ENCODE data around the gene ATXN7L3B.
A peak's percentile ranks its signal among the peaks of the same experiment; 100 is the strongest.

The ATXN7L3B gene

GRCh38 chr12:74535536-74535935 lies 2.1 kb upstream of the ATXN7L3B start:
- CTCF ChIA-PET, result no interaction called here
- DNase-seq (ENCODE audit: low spot score), result no peak
- TF ChIP-seq, protein P1, sequence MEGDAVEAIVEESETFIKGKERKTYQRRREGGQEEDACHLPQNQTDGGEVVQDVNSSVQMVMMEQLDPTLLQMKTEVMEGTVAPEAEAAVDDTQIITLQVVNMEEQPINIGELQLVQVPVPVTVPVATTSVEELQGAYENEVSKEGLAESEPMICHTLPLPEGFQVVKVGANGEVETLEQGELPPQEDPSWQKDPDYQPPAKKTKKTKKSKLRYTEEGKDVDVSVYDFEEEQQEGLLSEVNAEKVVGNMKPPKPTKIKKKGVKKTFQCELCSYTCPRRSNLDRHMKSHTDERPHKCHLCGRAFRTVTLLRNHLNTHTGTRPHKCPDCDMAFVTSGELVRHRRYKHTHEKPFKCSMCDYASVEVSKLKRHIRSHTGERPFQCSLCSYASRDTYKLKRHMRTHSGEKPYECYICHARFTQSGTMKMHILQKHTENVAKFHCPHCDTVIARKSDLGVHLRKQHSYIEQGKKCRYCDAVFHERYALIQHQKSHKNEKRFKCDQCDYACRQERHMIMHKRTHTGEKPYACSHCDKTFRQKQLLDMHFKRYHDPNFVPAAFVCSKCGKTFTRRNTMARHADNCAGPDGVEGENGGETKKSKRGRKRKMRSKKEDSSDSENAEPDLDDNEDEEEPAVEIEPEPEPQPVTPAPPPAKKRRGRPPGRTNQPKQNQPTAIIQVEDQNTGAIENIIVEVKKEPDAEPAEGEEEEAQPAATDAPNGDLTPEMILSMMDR (conservative IDR thresholded peaks at IDR 0.05; ENCODE audit: low read depth), result no peak
- POLR2A ChIA-PET (ENCODE audit: low non-redundant PET), result no interaction called here
- H3K27ac ChIP-seq, result no peak overlapping the region

DNA sequence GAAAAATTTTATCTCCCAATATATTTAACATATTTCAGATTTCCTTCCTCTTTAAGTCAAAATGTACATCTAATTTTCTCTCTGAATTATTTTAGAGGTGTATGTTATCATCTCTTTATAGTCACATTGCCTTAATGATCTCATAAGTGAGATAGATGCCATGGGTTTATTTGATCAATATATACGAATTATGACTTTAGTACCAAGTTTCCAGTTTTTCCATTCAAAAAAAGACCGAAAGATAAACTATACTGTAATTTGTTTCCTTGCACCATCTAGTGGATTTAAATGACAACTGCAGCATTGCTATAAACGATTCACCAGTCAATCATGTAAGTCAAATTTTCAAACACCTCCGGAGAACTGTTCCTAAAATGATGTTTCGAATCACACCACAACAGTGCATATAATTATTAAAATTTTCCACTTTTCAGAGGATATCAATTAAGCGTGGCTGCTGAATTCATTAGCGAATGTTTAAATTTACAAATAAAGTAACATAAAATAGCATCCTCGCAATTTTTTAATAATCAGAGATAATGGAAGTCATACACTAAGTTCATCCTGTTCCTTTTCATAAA lies 419 bp upstream of the ATXN7L3B start:
- peak; percentile 55 for DNase-seq (ENCODE audit: low spot score)
- H3K27ac ChIP-seq, result peak overlapping the region; percentile 93
- ChIA-PET POLR2A (ENCODE audit: low non-redundant PET) (no interaction called here), CTCF (interaction anchor here (0.6 kb wide), 1 partner anchor 1124 kb away, joined by 4 read pairs; no protein-coding TSS in a partner anchor)
- TF ChIP-seq, protein P1 (conservative IDR thresholded peaks at IDR 0.05; ENCODE audit: low read depth), result peak; percentile 86

DNA sequence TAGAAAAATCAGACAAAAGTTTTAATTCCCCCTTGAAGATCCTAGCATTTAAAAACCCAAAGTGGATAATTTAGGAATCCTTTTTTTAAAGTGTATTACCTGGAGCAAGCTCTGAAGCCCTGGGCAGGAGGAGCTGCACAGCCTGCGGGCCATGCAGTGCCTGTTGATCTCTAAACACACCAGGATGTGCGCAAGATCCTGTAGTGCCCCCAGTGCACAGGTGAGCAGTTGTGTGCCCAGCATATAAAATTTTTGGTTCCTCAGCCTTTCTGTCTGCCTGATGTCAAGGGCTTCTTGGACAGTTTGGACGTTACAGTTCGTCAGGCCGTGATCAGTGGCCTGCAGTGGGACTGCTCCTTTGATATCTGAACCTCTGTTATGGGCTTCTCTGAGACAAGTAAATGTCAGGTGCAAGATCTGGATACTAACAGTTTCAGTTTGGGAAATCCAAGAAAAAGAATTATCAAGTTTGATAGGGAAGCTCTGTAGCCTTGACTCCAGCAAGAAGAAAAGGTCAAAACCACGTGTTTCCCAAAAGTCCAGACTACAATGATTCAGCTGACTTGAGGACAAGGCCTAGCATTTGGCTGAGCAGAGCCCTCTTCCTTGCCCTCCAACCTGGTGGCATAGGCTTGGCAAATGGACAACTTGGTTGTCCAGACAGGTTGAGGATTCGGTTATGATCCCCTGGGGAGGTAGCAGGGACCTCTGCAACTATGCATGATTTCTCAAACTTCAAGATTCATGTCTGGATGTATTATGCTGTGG lies 1.0 kb downstream of the ATXN7L3B start:
- CTCF ChIA-PET, result no interaction called here
- POLR2A ChIA-PET (ENCODE audit: low non-redundant PET), result no interaction called here
- peak overlapping the region; percentile 93 for H3K27ac ChIP-seq
- peak; percentile 9 for DNase-seq (ENCODE audit: low spot score)
- TF ChIP-seq, protein P1 (conservative IDR thresholded peaks at IDR 0.05; ENCODE audit: low read depth), result no peak

- TF ChIP-seq, protein P1 (conservative IDR thresholded peaks at IDR 0.05; ENCODE audit: low read depth), result no peak
- CTCF ChIA-PET, result no interaction called here
- no peak for DNase-seq (ENCODE audit: low spot score)
- POLR2A ChIA-PET (ENCODE audit: low non-redundant PET), result no interaction called here
- no peak overlapping the region for H3K27ac ChIP-seq
These were observed 1.6 kb downstream of the ATXN7L3B start for GRCh38 chr12:74539261-74539660.

- ChIA-PET CTCF (interaction anchor here (0.8 kb wide), 1 partner anchor 14 kb away, joined by 3 read pairs; no protein-coding TSS in a partner anchor), POLR2A (ENCODE audit: low non-redundant PET) (no interaction called here)
- TF ChIP-seq, protein P1 (conservative IDR thresholded peaks at IDR 0.05; ENCODE audit: low read depth), result no peak
- no peak for DNase-seq (ENCODE audit: low spot score)
- no peak overlapping the region for H3K27ac ChIP-seq
These were observed 2.3 kb downstream of the ATXN7L3B start for GRCh38 chr12:74539765-74540526.

DNA sequence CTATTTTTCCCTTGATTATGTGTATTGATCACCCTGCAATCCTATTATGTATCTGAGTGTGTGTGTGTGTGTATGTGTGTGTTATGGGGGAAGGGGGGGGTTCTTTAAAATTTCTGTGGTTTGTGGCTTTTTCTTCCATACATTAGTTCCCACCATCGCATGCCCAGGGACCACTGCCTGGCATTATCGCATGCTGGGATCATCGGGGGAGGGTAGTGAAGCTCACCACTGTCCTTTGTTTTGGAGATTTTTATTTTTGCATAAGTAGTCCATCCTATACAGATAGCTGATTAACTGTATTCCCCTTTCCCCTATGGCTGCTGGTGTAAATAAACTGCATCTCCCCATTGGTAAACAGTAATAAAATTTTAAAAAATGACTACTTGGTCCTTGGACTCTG lies 3.4 kb downstream of the ATXN7L3B start:
- TF ChIP-seq, protein P1 (conservative IDR thresholded peaks at IDR 0.05; ENCODE audit: low read depth), result no peak
- CTCF ChIA-PET, result interaction anchor here (0.5 kb wide), 1 partner anchor 800 kb away, joined by 9 read pairs; no protein-coding TSS in a partner anchor
- POLR2A ChIA-PET (ENCODE audit: low non-redundant PET), result no interaction called here
- no peak for DNase-seq (ENCODE audit: low spot score)
- no peak overlapping the region for H3K27ac ChIP-seq

Measured in RWPE1 (cell line).